HG03432 (cell line): Measurements from ENCODE around the gene SURF1.

Experiments used
- ATAC-seq: cut with Tn5 transposase; IDR thresholded peaks from one replicate; pipeline ENCODE4 v1.9.1; 2021; ENCODE audit warnings: mild to moderate bottlenecking, moderate library complexity; ENCODE audit not compliant: unreplicated experiment

SURF1 gene

GRCh38 chr9:133366435-133366834 lies 10.1 kb upstream of the SURF1 start:
- no peak for ATAC-seq

DNA sequence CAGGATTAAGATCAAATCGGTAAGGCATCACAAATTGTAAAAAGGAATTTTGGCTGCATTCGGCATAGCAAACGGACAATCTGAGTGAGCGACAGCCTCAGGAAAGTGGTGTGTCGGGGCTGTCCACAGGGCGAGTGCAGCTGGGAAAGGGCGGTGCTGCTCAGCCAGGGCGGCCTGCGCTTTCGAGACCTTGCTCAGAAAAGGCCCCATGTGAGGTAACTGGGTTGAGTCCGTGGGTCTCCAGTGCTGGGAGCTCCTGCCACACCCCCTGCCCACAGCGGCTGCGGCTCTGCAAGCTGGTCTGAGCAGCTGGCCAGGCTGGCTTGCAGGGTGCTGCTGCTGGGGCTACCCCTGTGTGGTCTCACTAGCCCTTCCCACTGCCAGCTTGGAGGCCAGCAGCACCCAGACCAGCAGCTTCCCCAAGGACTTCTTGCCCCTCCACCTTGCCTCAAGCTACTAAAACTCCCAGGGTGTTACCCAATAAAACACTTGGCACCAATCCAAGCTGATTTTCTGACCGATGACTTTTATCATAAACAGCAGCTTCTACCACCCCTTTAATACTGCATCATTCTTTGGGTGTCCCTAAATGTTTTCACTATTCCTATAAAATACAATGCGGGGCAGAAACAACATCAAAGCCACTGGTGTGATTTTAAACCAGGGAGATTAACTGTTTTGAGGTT lies 6.2 kb upstream of the SURF1 start:
- no peak for ATAC-seq

DNA sequence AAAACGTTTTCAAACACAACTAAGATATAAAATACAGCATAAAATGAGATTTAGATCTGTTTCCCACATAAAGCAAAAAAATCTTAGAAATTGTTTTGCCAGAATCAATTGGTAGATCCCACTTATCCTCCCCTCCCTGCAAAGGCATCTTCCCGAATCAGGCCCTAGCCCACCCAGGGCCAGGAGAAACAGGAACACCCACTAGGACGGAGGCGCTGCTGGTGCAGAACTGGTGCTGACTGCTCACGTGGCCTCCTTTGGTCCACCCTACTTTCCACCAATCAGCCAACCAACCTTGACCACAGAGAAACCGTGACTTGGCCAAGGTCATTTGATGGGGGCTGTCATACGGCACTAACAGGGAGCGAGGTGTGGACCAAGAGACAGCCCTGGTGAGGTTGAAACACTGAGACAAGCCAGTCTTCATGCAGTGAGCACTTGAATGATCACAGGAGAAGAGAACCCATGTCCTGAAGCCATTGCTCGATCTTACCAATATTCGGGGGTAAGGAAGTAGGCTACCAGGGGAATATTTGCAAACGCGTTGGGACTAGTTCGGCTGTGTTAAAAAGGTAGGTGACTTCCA lies 5.3 kb upstream of the SURF1 start:
- no peak for ATAC-seq

DNA sequence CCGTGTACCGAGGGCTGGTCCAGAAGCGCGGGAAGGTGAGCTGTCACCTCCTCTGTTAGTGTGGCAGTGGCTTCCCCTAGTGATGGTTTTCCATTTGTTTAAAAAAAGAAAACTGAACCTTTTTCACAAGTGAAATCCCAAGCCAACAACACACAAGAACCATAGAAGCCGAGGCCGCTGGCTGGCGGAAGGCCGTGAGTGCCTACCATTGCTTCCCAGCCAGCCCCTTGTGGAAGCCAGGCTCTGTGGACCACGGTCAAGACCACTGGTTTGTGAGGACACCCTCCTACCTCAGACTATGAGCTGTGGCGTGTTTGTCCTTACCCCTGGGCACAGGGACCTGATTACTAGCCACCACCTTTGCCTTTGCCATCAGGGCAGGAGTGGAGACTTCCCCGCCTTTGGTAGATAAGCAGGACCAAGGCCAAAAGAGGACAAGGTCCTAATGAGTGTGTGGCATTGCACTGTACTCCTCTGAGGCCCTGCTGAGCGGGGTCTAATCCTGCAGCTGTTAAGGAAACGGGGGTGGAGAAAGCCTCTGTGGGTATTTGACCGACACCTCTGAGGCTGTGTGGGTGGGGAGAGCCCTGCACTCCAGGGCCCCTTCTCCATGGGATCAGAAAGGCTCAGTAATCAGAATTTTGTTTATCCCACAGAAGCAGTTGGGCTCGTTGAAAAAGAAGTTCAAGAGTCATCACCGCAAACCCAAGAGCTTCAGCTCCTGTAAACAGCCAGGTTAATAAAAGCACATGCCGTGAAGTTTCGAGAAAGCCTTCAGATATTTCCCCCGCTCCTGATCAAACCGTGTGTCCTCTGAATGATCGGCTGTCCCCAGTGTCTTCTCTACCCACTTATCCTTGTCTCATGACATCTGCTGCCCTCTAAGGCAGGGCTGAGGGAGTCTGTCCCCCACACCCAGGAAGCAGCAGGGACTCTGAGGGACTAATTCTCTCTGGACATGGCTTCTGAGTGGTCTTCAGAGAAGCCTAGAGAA lies 4.4 kb upstream of the SURF1 start:
- no peak for ATAC-seq

GRCh38 chr9:133359399-133360175 lies 3.3 kb upstream of the SURF1 start:
- ATAC-seq = no peak

- no peak for ATAC-seq
These were observed 1.4 kb upstream of the SURF1 start for GRCh38 chr9:133357656-133358055.

DNA sequence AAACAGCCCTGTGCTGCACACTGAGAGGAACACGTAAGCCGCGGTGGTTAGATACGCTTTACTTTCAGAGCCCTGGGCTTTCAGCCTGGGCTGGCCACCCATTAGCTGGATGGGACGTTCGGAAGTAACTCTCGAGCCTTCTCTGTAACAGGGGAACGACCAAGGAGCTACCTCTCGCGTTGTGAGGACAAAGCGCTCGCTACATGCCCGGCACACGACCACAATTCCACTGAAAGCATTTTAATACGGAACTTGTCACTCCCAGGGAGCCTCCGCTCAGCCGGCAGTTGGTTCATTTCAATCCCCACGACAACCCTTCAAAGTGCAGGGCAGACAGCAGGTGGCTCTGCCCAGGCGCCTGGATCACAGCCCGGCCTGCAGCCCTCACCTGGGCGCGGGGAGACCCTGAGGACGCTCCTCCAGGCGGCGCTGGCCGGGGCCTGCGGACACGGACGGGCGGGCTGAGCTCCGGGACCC lies 368 bp downstream of the SURF1 start:
- ATAC-seq = peak; percentile 28

DNA sequence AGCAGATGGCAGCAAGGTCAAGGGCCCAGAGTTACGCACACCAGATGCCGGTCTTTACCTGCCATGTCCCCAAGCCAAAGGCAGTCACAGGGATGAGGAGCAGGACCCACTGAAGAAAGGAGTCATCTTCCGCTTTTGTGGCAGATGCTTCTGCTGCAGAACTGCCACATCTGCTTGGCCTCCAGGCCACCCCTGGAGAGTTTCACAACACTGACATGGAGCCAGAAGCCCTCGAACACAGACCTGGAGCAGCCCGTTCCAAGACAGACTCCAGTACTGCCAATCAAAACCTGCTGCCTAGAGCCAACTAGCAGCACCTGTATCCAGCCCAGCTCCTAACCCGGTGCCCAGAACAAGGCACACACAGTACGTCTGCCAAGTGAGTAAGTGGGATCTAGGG lies 1.5 kb downstream of the SURF1 start:
- no peak for ATAC-seq

DNA sequence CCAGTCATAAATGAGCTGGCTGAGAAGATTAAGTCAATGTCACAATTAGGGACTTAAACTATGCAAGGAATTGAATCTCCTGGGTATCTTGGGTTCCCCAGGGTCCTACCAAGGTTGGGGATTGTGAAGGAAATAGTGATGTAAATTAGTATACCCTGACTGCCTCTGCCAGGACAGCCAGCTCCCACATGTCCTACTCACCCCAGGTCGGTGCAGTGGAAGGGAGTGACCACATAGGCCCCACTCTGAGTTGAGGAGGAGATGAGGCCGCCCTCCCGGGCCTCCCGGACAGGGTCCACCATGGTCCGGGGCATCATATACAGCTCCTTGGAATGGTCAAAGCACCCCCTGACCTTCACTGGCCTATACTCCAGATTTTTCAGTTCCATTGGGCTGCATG lies 2.7 kb downstream of the SURF1 start:
- no peak for ATAC-seq

GRCh38 chr9:133352635-133353340 lies 3.5 kb downstream of the SURF1 start:
- no peak for ATAC-seq

DNA sequence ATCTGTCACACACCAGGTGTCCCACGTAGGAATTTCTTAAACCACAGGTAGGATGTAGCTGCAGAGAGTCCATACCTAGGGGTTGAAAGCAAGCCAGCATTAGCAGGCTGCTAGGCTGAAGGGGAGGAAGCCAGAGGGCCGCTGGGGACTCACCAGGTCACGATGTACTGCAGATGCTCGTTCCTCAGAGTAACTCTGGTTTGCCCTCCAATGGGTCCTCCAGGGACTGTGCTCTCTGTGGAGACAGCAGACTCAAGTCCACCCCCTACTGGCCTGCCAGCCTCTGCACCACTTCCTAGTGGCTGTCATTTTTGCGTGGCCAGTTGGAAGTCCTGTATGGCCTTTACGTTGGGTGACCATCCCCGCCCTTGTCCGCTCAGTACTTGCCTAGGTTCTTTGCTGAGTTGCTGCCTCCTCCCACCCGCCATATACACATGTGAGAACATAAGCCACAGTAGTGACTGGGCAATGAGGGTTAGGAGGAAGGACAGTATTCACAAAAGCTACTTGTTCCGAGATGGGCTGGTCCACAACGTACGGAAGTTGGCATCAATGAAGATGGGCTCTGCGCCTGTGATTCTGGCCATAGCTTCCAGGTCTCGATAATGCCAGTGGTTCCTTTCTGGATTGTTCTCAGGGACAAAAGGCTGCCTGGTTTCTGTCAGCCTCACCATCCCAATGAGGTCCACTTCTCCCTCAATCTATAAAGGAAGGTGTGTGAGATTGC lies 4.2 kb downstream of the SURF1 start:
- no peak for ATAC-seq

- ATAC-seq = no peak
These were observed 4.8 kb downstream of the SURF1 start for GRCh38 chr9:133351526-133351907.

- ATAC-seq = no peak
These were observed 6.2 kb downstream of the SURF1 start for GRCh38 chr9:133349965-133350616.

- ATAC-seq = no peak
These were observed 7.3 kb downstream of the SURF1 start for GRCh38 chr9:133348718-133349573.

DNA sequence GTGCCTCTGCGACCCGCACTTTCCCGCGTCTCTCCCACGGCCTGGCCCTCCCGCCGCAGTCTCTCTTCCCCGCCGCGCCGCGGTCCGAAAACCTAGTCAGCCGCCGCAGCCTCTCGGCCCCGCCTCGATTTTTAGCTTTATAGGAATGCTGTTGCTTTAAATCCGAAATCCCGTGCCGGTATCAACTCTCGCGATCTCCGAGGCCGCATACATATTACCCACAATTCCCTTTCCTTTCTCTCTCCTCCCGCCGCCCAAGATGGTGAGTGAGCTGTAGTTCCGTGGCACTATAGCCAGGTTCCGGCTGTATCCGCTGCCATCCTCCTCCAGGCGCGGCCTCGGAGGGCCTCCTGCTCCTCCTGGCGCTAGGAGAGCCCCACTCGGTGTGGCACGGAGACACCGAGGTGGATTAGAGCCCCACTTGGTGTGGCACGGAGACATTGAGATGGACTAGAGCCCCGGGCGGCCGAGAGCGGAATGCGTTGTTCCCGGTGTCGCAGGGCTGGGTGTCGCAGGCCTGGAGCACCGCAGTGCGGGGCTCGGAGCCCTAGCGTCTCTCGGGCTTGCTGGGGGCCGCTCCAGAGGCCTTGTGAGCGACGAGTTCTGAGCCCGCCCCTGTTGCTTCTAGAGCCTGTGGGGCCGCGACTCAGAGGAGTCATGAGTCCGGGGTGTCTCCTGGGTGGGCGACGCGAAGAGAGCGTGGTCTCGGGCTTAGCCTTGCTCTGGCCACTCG lies 8.1 kb downstream of the SURF1 start, which contains the start of the genes MED22 and RPL7A:
MED22 (minus strand) TSS at position 147 of the 733 bp plus-strand sequence. CDS start 1,469 bp downstream, outside the sequence.
RPL7A (plus strand) TSS at position 234 of the 733 bp plus-strand sequence; CDS start at position 260, 26 bp downstream.
- peak; percentile 70 for ATAC-seq

DNA sequence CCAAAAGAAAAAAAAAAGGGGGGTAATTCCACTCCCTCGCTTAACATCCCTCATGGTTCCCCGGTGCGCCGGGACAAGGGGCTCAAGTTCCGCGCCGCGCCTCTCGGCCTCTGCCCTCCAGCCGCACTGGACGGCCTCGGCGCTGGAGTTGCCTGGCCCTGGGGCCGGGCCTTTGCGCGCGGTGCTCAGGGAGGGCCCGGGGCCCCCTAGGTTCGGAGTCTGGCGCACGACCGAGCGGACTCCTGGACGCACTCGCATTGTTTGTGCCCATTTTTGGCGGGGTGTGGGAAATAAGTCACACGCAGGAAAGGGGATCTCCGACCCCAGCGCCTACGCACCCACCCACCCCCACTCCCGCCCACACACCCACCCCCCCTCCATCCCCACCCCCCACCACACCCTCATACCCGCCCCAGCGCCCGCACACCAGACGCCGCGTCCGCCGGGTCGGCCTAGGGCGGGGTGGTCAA lies 8.7 kb downstream of the SURF1 start:
- ATAC-seq = peak; percentile 35
